Panc1 (cell line): ENCODE results near the gene RANBP17. TPM values are rescaled to one million over a fixed set of nuclear protein-coding genes. Genes with fewer than 3 reads are reported as not detected.

Source experiments
- ATAC-seq: fragments of 200-7000 bp; cut with Tn5 transposase; 2 replicates; pipeline ENCODE4 v1.9.1; 2020; ENCODE audit warnings: mild to moderate bottlenecking, moderate library complexity
- BruUV-seq: library from RNA; stranded (reverse); fragments of 400-500 nt; replicated peaks from 2 replicates; lab custom pipeline; 2021; lab: Mats Ljungman, UMichigan
- CTCF ChIA-PET: fragments of 300-600 bp; sonication (Branson Sonifier 250); formaldehyde crosslinking; loops from one replicate; lab custom pipeline; 2022; ENCODE audit warnings: antibody characterized with exemption; lab: Charles Lee
- POLR2A ChIA-PET: fragments of 300-600 bp; sonication (Branson Sonifier 250); formaldehyde crosslinking; loops from one replicate; lab custom pipeline; 2022; ENCODE audit warnings: antibody characterized with exemption; lab: Charles Lee
- DNase-seq: peaks from one replicate; pipeline ENCODE4 v3.0.0-alpha.2; 2010; ENCODE audit warnings: low read depth, low spot score
- H3K27ac ChIP-seq: 2 replicates; pipeline ENCODE4 v1.5.1; 2011; ENCODE audit warnings: mild to moderate bottlenecking, low read length, inconsistent platforms
- H3K27me3 ChIP-seq: fragments of 200-500 bp; sonication (Bioruptor generic); 2 replicates; pipeline ENCODE4 v1.6.0; 2014; ENCODE audit warnings: low read length, inconsistent platforms; ENCODE audit not compliant: control insufficient read depth, insufficient read depth
- H3K36me3 ChIP-seq: fragments of 200-500 bp; sonication (Bioruptor generic); 2 replicates; pipeline ENCODE4 v1.5.1; 2014; ENCODE audit warnings: inconsistent platforms, mild to moderate bottlenecking, low read length, moderate library complexity; ENCODE audit not compliant: control insufficient read depth, insufficient read depth
- H3K4me1 ChIP-seq: 2 replicates; pipeline ENCODE4 v1.5.1; 2011; ENCODE audit warnings: inconsistent platforms, mild to moderate bottlenecking, low read length, moderate library complexity; ENCODE audit not compliant: control insufficient read depth, insufficient read depth
- H3K4me3 ChIP-seq, 2 experiments: 2 replicates each; pipeline ENCODE4 v1.5.1; 2011 to 2012; ENCODE audit warnings: low read depth in 2 of 2, low read length in 2 of 2, mild to moderate bottlenecking in 2 of 2, inconsistent platforms in 1 of 2, moderate library complexity in 1 of 2
- H3K9me3 ChIP-seq: fragments of 200-500 bp; sonication (Bioruptor generic); 2 replicates; pipeline ENCODE4 v1.5.1; 2014; ENCODE audit warnings: low read depth, mild to moderate bottlenecking, inconsistent platforms, low read length, moderate library complexity; ENCODE audit not compliant: control insufficient read depth, insufficient read depth
- CTCF ChIP-seq: fragments of 450-650 bp; IDR thresholded peaks from 2 replicates; pipeline ENCODE4 v1.5.1; 2017; ENCODE audit warnings: mild to moderate bottlenecking
- POLR2AphosphoS5 ChIP-seq: IDR thresholded peaks from 2 replicates; pipeline ENCODE4 v1.6.1; 2012; ENCODE audit warnings: mild to moderate bottlenecking, low read depth, low read length, moderate library complexity
- REST ChIP-seq, 2 experiments: IDR thresholded peaks; 2 replicates each; pipeline ENCODE4 v1.6.1; 2011 to 2012; ENCODE audit warnings: low read depth in 2 of 2, control low read depth in 1 of 2, low read length in 1 of 2, mild to moderate bottlenecking in 1 of 2, moderate library complexity in 1 of 2; ENCODE audit not compliant: insufficient read depth in 1 of 2
- SIN3A ChIP-seq: IDR thresholded peaks from 2 replicates; pipeline ENCODE4 v1.6.1; 2012; ENCODE audit warnings: low read depth, mild to moderate bottlenecking, low read length, moderate library complexity, borderline replicate concordance; ENCODE audit not compliant: insufficient read depth
- TCF7L2 ChIP-seq: IDR thresholded peaks from 2 replicates; pipeline ENCODE4 v1.6.1; 2011; ENCODE audit warnings: mild to moderate bottlenecking, low read depth, low read length, inconsistent platforms
- in situ Hi-C: cut with HindIII; loops from 2 replicates; pipeline ENCODE4 v1.10.0; 2016; ENCODE audit warnings: low sequenced_read_pairs, low pct_unique_long_range_greater_than_20kb
- intact Hi-C: fragments of 100-400 bp; cut with micrococcal nuclease; formaldehyde crosslinking; loops from one replicate; pipeline ENCODE4 v1.10.0; 2022; ENCODE audit not compliant: unreplicated experiment
- total RNA-seq: library from RNA; stranded (reverse); gene quantifications from one replicate; pipeline ENCODE4 v1.2.1, GENCODE V29; 2021; ENCODE audit not compliant: unreplicated experiment

The RANBP17 gene
- total RNA-seq, 1 experiment from 2014 or later, result not detected

GRCh38 chr5:171131497-171131896, 269.7 kb downstream of the RANBP17 start:
- CTCF ChIA-PET, result no interaction called here
- intact Hi-C loops, result no loop called here
- H3K27me3 ChIP-seq, result no peaks in the 10 kb centered on the region

DNA sequence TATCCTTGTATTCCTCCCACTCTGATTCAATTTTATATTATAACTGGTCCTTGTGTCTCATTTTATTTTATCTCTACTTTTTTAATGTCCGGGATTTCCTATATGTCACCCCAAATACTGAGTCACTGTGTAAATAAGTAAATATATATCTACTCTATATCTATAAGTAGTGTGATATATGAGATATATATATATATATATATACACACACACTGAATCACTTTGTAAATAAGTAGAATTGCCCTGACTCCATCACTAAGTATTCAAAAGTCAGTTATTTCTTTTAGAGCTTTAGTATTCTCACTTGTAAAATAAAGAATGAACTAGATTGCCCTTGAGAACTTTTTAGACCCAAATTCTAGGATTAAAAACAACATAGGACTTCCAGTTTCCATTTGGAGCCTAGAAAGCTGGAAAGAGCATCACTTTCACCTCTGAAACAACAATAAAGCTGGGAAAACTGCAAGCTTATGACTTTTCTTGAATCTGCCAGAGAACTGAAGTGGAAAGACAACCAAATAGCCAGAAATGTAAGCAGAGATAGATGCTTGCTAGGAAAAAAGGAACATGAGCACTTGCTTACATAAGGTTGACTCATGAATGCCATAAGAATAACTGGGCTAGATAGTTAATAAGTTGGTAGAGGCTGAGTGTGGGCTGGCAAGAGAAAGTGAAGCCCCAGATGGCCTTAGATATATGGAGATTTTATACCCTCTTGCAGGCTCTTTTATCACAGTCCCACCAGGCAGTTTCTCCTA, 276.1 kb downstream of the RANBP17 start:
- no TSS peak for BruUV-seq
- no peak for DNase-seq
- CTCF ChIA-PET, result no interaction called here
- POLR2A ChIA-PET, result no interaction called here
- no peaks in the 10 kb centered on the region for H3K36me3 ChIP-seq
- TF ChIP-seq SIN3A (no peak), REST (IDR thresholded peaks at IDR 0.05; ENCODE audit: insufficient read depth in 1 of 2, low read depth in 2 of 2, low read length in 1 of 2) (no peak), TCF7L2 (no peak)
- H3K4me3 ChIP-seq, result no peak overlapping the region
- H3K4me1 ChIP-seq, result no peaks in the 10 kb centered on the region
- no peaks in the 10 kb centered on the region for H3K9me3 ChIP-seq
- intact Hi-C loops, result no loop called here
- in situ Hi-C loops, result no loop called here
- H3K27me3 ChIP-seq, result no peaks in the 10 kb centered on the region
- no peak overlapping the region for H3K27ac ChIP-seq
- ATAC-seq, result no peak

More at GRCh38 chr5:171131497-171131896, 269.7 kb downstream of the RANBP17 start:
- H3K4me1 ChIP-seq, result no peaks in the 10 kb centered on the region
- no peaks in the 10 kb centered on the region for H3K9me3 ChIP-seq
- TF ChIP-seq SIN3A (no peak), CTCF (no peak), REST (IDR thresholded peaks at IDR 0.05; ENCODE audit: insufficient read depth in 1 of 2, low read depth in 2 of 2, low read length in 1 of 2) (no peak), POLR2AphosphoS5 (no peak), TCF7L2 (no peak)
- POLR2A ChIA-PET, result no interaction called here
- no peak overlapping the region for H3K27ac ChIP-seq
- DNase-seq (no peak), ATAC-seq (no peak)
- no peaks in the 10 kb centered on the region for H3K36me3 ChIP-seq
- no peak overlapping the region for H3K4me3 ChIP-seq
- in situ Hi-C loops, result no loop called here
- BruUV-seq, result no TSS peak
